SH-SY5Y (cell line): ENCODE measurements around the gene STAG1.

Experiments used
- GATA2 ChIP-seq: IDR thresholded peaks from 2 replicates; pipeline ENCODE4 v1.6.1; 2011; ENCODE audit warnings: mild to moderate bottlenecking, low read depth, low read length
- GATA3 ChIP-seq: IDR thresholded peaks from 2 replicates; pipeline ENCODE4 v1.6.1; 2011; ENCODE audit warnings: low read depth, mild to moderate bottlenecking, low read length, moderate library complexity

STAG1 gene

DNA sequence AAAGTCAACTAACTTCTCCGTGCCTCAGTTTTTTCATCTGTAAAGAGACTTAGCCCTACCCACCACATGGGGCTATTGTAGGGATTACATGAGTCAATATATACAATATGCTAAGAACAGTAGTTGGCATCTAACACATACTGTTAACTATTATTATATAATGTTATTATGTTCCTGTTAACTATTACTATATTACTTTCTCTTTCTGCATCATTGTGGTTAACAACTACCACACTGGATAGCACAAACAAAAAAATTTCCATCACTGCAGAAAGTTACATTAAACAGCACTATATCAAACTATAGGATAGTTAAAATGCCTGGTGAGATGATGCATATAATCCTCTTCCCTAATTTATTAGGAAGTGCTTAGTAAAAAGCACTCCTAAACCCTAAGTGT lies 23.7 kb downstream of the STAG1 start:
- TF ChIP-seq GATA3 = no peak

- TF ChIP-seq GATA2 (no peak), GATA3 (no peak)
Observed at GRCh38 chr3:136725468-136725867, 26.7 kb downstream of the STAG1 start.

GRCh38 chr3:136720091-136720490 lies 32.1 kb downstream of the STAG1 start:
- TF ChIP-seq GATA3 (no peak), GATA2 (no peak)

- TF ChIP-seq GATA3 (no peak), GATA2 (no peak)
Observed at GRCh38 chr3:136716629-136717028, 35.5 kb downstream of the STAG1 start.

DNA sequence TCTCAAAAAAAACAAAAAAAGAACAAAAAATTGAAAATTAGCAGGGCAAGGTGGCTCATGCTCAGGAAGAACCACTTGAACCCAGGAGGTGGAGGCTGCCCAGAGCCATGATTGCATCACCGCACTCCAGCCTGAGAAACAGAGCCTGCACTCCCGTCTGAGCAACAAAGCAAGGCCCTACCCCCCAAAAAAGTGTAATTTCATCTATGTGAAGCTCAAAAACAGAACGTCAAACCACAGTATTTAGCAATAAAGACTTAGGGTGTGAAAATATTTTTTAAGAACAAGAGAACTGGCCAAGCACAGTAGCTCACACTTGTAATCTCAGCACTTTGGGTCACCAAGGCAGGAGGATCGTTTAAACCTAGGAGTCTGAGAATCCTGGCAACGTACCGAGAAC lies 38.2 kb downstream of the STAG1 start:
- no peak for TF ChIP-seq GATA2
- no peak for TF ChIP-seq GATA3

DNA sequence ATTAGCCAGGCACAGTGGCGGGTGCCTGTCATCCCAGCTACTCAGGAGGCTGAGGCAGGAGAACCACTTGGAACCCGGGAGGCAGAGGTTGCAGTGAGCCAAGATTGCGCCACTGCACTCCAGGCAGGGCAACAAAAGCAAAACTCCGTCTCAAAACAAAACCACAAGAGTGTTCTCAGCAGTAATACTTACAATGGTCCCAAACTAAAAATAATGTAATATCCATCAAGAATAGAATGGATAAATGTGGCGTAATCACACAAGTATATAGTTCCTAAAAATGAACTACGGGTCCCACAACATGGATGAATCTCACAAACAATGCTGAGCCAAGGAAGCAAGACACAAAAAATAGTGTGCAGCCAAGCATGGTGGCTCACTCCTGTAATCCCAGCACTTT lies 39.2 kb downstream of the STAG1 start:
- no peak for TF ChIP-seq GATA3
- TF ChIP-seq GATA2 = no peak

DNA sequence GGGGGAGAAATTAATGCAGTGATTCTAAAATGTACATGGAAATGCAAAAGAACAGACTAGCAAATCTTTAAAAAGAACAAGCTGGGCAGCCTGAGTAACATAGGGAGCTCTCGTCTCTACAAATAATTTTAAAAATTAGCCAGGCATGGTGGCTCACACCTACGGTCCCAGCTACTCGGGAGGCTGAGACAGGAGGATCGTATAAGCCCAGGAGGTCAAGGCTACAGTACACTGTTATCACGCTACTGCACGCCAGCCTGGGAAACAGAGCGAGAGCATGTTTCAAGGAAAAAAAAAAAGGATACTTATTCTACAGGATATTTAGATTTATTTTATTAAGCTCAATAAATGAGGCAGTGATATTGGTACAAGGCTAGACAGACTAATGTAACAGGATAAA lies 40.9 kb downstream of the STAG1 start:
- TF ChIP-seq GATA2 = no peak
- TF ChIP-seq GATA3 = no peak

DNA sequence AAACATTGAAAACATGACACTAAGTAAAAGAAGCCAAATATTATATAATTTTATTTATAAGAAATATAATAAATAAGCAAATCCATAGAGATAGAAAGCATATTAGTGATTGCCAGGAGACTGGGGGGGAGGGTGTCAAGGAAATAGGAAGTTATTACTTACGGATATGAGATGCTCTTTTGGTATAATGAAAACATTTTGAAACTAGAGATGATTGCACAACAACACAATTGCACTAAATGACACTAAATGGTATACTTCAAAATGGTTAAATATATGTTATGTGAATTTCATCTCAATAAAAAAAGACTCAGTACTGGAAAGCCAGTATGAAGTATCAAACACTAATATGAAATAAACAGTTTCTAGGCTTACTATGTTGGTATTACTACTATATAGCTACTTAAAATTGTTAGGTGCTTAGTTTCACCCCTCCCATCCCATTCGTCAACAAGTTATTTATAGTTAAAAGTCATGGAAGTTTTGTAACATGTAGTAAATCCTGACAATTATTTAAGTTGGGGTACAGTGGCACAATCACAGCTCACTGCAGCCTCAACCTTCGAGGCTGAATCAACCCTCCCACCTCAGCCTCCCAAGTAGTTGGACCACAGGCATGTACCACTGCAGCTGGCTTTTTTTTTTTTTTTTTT lies 43.7 kb downstream of the STAG1 start:
- TF ChIP-seq GATA2 (no peak), GATA3 (no peak)

DNA sequence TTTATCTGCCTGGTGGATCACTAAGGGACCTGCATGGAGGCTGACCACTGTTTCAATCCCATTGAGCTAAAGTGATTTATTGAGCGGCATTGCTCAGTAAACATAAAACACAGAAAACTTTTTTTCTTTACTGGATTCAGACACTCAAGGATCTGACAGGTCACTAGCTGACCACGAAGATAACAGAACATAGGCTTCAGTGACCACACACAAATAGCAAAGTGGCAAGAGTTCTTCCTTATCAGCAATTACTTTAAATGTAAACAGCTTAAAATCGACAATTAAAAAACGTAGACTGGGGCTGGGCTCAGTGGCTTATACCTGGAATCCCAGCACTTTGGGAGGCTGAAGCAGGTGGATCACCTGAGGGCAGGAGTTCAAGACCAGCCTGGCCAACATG lies 48.7 kb downstream of the STAG1 start:
- no peak for TF ChIP-seq GATA2
- TF ChIP-seq GATA3 = no peak

GRCh38 chr3:136699271-136699828 lies 52.8 kb downstream of the STAG1 start:
- TF ChIP-seq GATA2 = no peak
- no peak for TF ChIP-seq GATA3

- TF ChIP-seq GATA3 (no peak), GATA2 (no peak)
Observed at GRCh38 chr3:136698361-136698760, 53.8 kb downstream of the STAG1 start.

GRCh38 chr3:136696797-136697196 lies 55.4 kb downstream of the STAG1 start:
- TF ChIP-seq GATA3 = no peak
- no peak for TF ChIP-seq GATA2

GRCh38 chr3:136694321-136694720 lies 57.9 kb downstream of the STAG1 start:
- TF ChIP-seq GATA3 (no peak), GATA2 (no peak)

DNA sequence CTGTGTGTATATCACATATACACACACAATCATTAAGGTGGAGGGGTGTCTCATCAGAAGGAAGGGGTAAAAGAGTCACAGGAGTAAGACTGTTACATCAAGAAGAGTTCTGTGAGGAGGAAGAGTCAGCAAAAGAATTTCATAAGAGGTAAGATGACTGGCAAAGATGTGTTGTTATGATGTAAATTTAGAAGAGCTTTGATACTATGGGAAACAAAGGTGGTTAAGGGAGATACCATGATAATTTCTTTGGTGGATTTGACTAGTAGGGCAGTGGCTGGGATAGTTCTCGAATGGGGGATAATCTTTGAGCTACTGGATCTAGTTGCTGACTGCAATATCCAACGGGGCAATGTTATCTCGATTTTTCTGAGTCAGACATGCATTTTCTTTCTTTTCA lies 61.6 kb downstream of the STAG1 start:
- TF ChIP-seq GATA2 = no peak
- no peak for TF ChIP-seq GATA3

- TF ChIP-seq GATA2 (no peak), GATA3 (no peak)
Observed at GRCh38 chr3:136685882-136686281, 66.3 kb downstream of the STAG1 start.
